WTC11 (cell line): ENCODE measurements around the gene SFT2D1. TPM values are rescaled to one million over a fixed set of nuclear protein-coding genes. Genes with fewer than 3 reads are reported as not detected.

Experiments used
- ATAC-seq: fragments of 200-7000 bp; cut with Tn5 transposase; 2 replicates; pipeline ENCODE4 v1.10.0; 2021; ENCODE audit warnings: mild to moderate bottlenecking, moderate library complexity
- CTCF ChIA-PET: fragments of 300-600 bp; sonication (Branson Sonifier 250); formaldehyde crosslinking; loops from one replicate; lab custom pipeline; 2021; ENCODE audit warnings: antibody characterized with exemption; lab: Charles Lee
- POLR2A ChIA-PET: fragments of 350-600 bp; sonication (Branson Sonifier 250); formaldehyde crosslinking; loops from one replicate; lab custom pipeline; 2021; ENCODE audit warnings: antibody characterized with exemption; lab: Charles Lee
- DNase-seq: peaks from one replicate; pipeline ENCODE4 v3.0.0; 2021; ENCODE audit warnings: low spot score
- H3K27ac Mint-ChIP-seq: 2 replicates; pipeline ENCODE4 v1.8.0; 2021; ENCODE audit warnings: mixed read lengths
- H3K27me3 Mint-ChIP-seq: 2 replicates; pipeline ENCODE4 v1.8.0; 2021; ENCODE audit warnings: low read depth, mild to moderate bottlenecking, moderate library complexity, mixed read lengths
- H3K36me3 Mint-ChIP-seq: 2 replicates; pipeline ENCODE4 v1.8.0; 2021; ENCODE audit warnings: mixed read lengths
- H3K4me1 Mint-ChIP-seq: 2 replicates; pipeline ENCODE4 v1.8.0; 2022; ENCODE audit warnings: mixed read lengths
- H3K4me3 Mint-ChIP-seq: 2 replicates; pipeline ENCODE4 v1.8.0; 2021; ENCODE audit warnings: mild to moderate bottlenecking, moderate library complexity, mixed read lengths
- H3K9me3 Mint-ChIP-seq: 2 replicates; pipeline ENCODE4 v1.8.0; 2021; ENCODE audit warnings: mixed read lengths
- CREB1 ChIP-seq: sonication (generic); formaldehyde crosslinking; IDR thresholded peaks from 2 replicates; pipeline ENCODE4 v1.8.0; 2023; ENCODE audit warnings: mild to moderate bottlenecking, missing genetic modification reagents
- CREM ChIP-seq: sonication (generic); formaldehyde crosslinking; IDR thresholded peaks from 2 replicates; pipeline ENCODE4 v1.8.1; 2022; ENCODE audit warnings: mild to moderate bottlenecking, missing genetic modification reagents, moderate library complexity
- GABPB1 ChIP-seq: sonication (generic); formaldehyde crosslinking; IDR thresholded peaks from 2 replicates; pipeline ENCODE4 v1.8.1; 2023; ENCODE audit warnings: mild to moderate bottlenecking, missing genetic modification reagents
- HMGA2 ChIP-seq: fragments of 250-450 bp; sonication (Bioruptor Pico); IDR thresholded peaks from 2 replicates; pipeline ENCODE4 v1.4.0; 2021; ENCODE audit warnings: mild to moderate bottlenecking, moderate library complexity
- MYBL2 ChIP-seq: sonication (generic); formaldehyde crosslinking; IDR thresholded peaks from 2 replicates; pipeline ENCODE4 v1.8.1; 2023; ENCODE audit warnings: mild to moderate bottlenecking, moderate library complexity, missing genetic modification reagents
- OVOL2 ChIP-seq: fragments of 250-450 bp; sonication (Bioruptor Pico); IDR thresholded peaks from 2 replicates; pipeline ENCODE4 v1.9.0; 2021; ENCODE audit warnings: mild to moderate bottlenecking, borderline replicate concordance
- RORB ChIP-seq: fragments of 250-450 bp; sonication (Bioruptor Pico); IDR thresholded peaks from 2 replicates; pipeline ENCODE4 v1.9.0; 2021; ENCODE audit warnings: mild to moderate bottlenecking
- SMAD3 ChIP-seq: sonication (generic); formaldehyde crosslinking; IDR thresholded peaks from 2 replicates; pipeline ENCODE4 v1.8.0; 2022; ENCODE audit warnings: missing genetic modification reagents, mild to moderate bottlenecking, borderline replicate concordance
- SMAD4 ChIP-seq: sonication (generic); formaldehyde crosslinking; IDR thresholded peaks from 2 replicates; pipeline ENCODE4 v1.8.0; 2022; ENCODE audit warnings: mild to moderate bottlenecking, missing genetic modification reagents
- TEAD4 ChIP-seq: sonication (generic); formaldehyde crosslinking; IDR thresholded peaks from 2 replicates; pipeline ENCODE4 v1.8.0; 2022; ENCODE audit warnings: mild to moderate bottlenecking, missing genetic modification reagents
- ZNF317 ChIP-seq: sonication (generic); formaldehyde crosslinking; IDR thresholded peaks from 2 replicates; pipeline ENCODE4 v1.8.1; 2023; ENCODE audit warnings: low read depth, mild to moderate bottlenecking, moderate library complexity, missing genetic modification reagents, borderline replicate concordance
- ZNF532 ChIP-seq: fragments of 250-450 bp; sonication (Bioruptor Pico); IDR thresholded peaks from 2 replicates; pipeline ENCODE4 v1.9.0; 2021; ENCODE audit warnings: mild to moderate bottlenecking, borderline replicate concordance
- total RNA-seq: library from RNA; stranded (reverse); gene quantifications from 3 replicates; pipeline ENCODE4 v1.2.3, GENCODE V29; 2021
- TF ChIP-seq, protein P1 (sequence below): sonication (generic); formaldehyde crosslinking; IDR thresholded peaks from 2 replicates; pipeline ENCODE4 v1.8.1; 2023; ENCODE audit warnings: mild to moderate bottlenecking, missing genetic modification reagents, borderline replicate concordance
- TF ChIP-seq, protein P2 (sequence below): sonication (generic); formaldehyde crosslinking; IDR thresholded peaks from 2 replicates; pipeline ENCODE4 v1.8.0; 2023; ENCODE audit warnings: missing genetic modification reagents
- TF ChIP-seq, protein P3 (sequence below): sonication (generic); formaldehyde crosslinking; IDR thresholded peaks from 2 replicates; pipeline ENCODE4 v1.8.1; 2022; ENCODE audit warnings: low read depth, missing genetic modification reagents, borderline replicate concordance
- TF ChIP-seq, protein P4 (sequence below): sonication (generic); formaldehyde crosslinking; conservative IDR thresholded peaks from 2 replicates; pipeline ENCODE4 v1.8.1; 2023; ENCODE audit warnings: mild to moderate bottlenecking, low read depth, missing genetic modification reagents, moderate library complexity

SFT2D1 gene
- total RNA-seq, 1 experiment from 2014 or later: 53.1 TPM

DNA sequence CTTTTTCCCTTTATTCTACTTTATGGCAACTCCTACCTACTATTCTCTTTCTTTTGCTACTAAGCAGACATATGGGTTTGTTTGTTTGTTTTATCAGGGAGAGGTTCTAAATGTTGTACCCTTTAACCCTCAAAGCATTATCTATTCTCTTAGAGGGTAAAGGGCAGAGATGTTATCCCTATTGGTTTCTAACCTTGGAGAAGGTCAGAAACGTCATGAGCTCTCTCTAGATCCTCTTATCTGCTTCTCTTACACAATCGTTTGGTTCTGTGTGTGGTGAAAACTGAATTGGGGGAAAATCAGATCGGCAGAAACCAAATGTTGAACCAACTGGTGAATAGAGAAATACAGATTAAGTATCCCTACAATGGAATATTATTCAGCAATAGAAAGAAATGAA is 46.8 kb upstream of the SFT2D1 start (continued):
- TF ChIP-seq ZNF532 (CRISPR knock-in tag) (no peak), GABPB1 (CRISPR knock-in tag) (no peak), ZNF317 (CRISPR knock-in tag) (no peak), SMAD3 (CRISPR knock-in tag) (no peak), SMAD4 (CRISPR knock-in tag) (no peak), HMGA2 (CRISPR knock-in tag) (no peak), CREB1 (no peak), MYBL2 (CRISPR knock-in tag) (no peak)
- TF ChIP-seq, protein P1, sequence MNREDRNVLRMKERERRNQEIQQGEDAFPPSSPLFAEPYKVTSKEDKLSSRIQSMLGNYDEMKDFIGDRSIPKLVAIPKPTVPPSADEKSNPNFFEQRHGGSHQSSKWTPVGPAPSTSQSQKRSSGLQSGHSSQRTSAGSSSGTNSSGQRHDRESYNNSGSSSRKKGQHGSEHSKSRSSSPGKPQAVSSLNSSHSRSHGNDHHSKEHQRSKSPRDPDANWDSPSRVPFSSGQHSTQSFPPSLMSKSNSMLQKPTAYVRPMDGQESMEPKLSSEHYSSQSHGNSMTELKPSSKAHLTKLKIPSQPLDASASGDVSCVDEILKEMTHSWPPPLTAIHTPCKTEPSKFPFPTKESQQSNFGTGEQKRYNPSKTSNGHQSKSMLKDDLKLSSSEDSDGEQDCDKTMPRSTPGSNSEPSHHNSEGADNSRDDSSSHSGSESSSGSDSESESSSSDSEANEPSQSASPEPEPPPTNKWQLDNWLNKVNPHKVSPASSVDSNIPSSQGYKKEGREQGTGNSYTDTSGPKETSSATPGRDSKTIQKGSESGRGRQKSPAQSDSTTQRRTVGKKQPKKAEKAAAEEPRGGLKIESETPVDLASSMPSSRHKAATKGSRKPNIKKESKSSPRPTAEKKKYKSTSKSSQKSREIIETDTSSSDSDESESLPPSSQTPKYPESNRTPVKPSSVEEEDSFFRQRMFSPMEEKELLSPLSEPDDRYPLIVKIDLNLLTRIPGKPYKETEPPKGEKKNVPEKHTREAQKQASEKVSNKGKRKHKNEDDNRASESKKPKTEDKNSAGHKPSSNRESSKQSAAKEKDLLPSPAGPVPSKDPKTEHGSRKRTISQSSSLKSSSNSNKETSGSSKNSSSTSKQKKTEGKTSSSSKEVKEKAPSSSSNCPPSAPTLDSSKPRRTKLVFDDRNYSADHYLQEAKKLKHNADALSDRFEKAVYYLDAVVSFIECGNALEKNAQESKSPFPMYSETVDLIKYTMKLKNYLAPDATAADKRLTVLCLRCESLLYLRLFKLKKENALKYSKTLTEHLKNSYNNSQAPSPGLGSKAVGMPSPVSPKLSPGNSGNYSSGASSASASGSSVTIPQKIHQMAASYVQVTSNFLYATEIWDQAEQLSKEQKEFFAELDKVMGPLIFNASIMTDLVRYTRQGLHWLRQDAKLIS (CRISPR knock-in tag): no peak

GRCh38 chr6:166388290-166389004 is 46.1 kb upstream of the SFT2D1 start:
- ATAC-seq: no peak
- POLR2A ChIA-PET: no interaction called here
- H3K4me3 Mint-ChIP-seq: no peak overlapping the region
- no peak overlapping the region for H3K27ac Mint-ChIP-seq
- H3K27me3 Mint-ChIP-seq: no peaks in the 10 kb centered on the region; the same call in 1 of the 2 replicates
- no peaks in the 10 kb centered on the region for H3K36me3 Mint-ChIP-seq
- DNase-seq: no peak
- H3K9me3 Mint-ChIP-seq: no peaks in the 10 kb centered on the region
- CTCF ChIA-PET: interaction anchor here (1.4 to 3.1 kb wide), 3 partner anchors 11 to 75 kb away, joined by 5 to 17 read pairs (median 6); no protein-coding TSS in a partner anchor
- TF ChIP-seq TEAD4: no peak
- no peak for TF ChIP-seq RORB
- TF ChIP-seq, protein P2, sequence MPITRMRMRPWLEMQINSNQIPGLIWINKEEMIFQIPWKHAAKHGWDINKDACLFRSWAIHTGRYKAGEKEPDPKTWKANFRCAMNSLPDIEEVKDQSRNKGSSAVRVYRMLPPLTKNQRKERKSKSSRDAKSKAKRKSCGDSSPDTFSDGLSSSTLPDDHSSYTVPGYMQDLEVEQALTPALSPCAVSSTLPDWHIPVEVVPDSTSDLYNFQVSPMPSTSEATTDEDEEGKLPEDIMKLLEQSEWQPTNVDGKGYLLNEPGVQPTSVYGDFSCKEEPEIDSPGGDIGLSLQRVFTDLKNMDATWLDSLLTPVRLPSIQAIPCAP (CRISPR knock-in tag): no peak
- peaks cover 11% of the 10 kb centered on the region; the same call in 1 of the 2 replicates for H3K4me1 Mint-ChIP-seq

DNA sequence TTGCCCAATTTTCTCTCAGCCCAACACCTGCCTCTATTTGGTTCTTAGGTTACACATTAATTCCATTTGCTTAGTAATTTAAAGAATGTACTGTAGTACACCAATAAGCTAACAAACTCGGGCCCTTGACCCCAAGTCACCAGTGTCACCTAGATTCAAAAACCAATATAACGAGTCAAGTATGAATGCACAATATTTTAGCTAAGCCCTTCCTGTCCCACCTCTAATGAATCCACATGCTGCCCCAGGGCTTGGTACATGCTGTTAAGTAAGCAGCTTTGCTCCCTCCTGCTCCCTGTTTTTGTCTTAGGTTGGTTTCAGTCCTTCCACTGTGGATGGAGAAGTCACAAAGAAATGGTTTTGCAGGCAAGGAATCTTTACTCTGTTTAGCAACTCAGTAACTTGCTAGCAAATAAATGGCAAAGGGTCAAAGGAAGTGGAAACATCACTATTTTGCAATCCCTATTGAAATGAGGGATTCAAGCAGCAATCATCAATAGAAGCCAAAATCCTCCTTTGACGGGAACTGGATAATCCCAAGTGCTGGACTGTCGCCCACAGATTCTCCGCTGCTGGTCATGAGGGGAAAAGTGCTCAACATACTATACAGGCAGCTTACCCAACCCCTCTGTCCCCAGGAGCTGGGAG is 45.4 kb upstream of the SFT2D1 start:
- no peak for DNase-seq
- H3K36me3 Mint-ChIP-seq: no peaks in the 10 kb centered on the region
- peaks cover 11% of the 10 kb centered on the region; the same call in 1 of the 2 replicates for H3K4me1 Mint-ChIP-seq
- H3K27ac Mint-ChIP-seq: no peak overlapping the region
- no peak for ATAC-seq
- CTCF ChIA-PET: interaction anchor here (1.4 to 3.1 kb wide), 3 partner anchors 11 to 75 kb away, joined by 5 to 17 read pairs (median 6); no protein-coding TSS in a partner anchor
- H3K27me3 Mint-ChIP-seq: no peaks in the 10 kb centered on the region; the same call in 1 of the 2 replicates
- no peak overlapping the region for H3K4me3 Mint-ChIP-seq
- POLR2A ChIA-PET: no interaction called here
- TF ChIP-seq, protein P3, sequence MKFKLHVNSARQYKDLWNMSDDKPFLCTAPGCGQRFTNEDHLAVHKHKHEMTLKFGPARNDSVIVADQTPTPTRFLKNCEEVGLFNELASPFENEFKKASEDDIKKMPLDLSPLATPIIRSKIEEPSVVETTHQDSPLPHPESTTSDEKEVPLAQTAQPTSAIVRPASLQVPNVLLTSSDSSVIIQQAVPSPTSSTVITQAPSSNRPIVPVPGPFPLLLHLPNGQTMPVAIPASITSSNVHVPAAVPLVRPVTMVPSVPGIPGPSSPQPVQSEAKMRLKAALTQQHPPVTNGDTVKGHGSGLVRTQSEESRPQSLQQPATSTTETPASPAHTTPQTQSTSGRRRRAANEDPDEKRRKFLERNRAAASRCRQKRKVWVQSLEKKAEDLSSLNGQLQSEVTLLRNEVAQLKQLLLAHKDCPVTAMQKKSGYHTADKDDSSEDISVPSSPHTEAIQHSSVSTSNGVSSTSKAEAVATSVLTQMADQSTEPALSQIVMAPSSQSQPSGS (CRISPR knock-in tag): no peak
- TF ChIP-seq, protein P4, sequence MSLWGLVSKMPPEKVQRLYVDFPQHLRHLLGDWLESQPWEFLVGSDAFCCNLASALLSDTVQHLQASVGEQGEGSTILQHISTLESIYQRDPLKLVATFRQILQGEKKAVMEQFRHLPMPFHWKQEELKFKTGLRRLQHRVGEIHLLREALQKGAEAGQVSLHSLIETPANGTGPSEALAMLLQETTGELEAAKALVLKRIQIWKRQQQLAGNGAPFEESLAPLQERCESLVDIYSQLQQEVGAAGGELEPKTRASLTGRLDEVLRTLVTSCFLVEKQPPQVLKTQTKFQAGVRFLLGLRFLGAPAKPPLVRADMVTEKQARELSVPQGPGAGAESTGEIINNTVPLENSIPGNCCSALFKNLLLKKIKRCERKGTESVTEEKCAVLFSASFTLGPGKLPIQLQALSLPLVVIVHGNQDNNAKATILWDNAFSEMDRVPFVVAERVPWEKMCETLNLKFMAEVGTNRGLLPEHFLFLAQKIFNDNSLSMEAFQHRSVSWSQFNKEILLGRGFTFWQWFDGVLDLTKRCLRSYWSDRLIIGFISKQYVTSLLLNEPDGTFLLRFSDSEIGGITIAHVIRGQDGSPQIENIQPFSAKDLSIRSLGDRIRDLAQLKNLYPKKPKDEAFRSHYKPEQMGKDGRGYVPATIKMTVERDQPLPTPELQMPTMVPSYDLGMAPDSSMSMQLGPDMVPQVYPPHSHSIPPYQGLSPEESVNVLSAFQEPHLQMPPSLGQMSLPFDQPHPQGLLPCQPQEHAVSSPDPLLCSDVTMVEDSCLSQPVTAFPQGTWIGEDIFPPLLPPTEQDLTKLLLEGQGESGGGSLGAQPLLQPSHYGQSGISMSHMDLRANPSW (CRISPR knock-in tag): no peak
- no peak for TF ChIP-seq OVOL2 (CRISPR knock-in tag)
- TF ChIP-seq GABPB1 (CRISPR knock-in tag): peak; percentile 62
- no peak for TF ChIP-seq CREM (CRISPR knock-in tag)
- TF ChIP-seq, all 79 proteins: peak for 1
- no peaks in the 10 kb centered on the region for H3K9me3 Mint-ChIP-seq
